Endothelial cell of umbilical vein (primary cell): Measurements from ENCODE around the gene HAGH. TPM values are rescaled to one million over a fixed set of nuclear protein-coding genes. Genes with fewer than 3 reads are reported as not detected.

Experiments
- BruUV-seq: library from RNA; stranded (reverse); fragments of 400-500 nt; replicated peaks from 2 replicates; lab custom pipeline; 2021; lab: Mats Ljungman, UMichigan
- CTCF ChIA-PET: fragments of 300-600, 350-600 bp; sonication (Branson Sonifier 250); formaldehyde crosslinking; loops from one replicate; lab custom pipeline; 2021; ENCODE audit warnings: antibody characterized with exemption, inconsistent platforms; lab: Charles Lee
- POLR2A ChIA-PET: fragments of 300-600, 350-600 bp; sonication (Branson Sonifier 250); formaldehyde crosslinking; loops from one replicate; lab custom pipeline; 2021; ENCODE audit warnings: antibody characterized with exemption, inconsistent platforms; lab: Charles Lee
- DNase-seq: peaks from one replicate; pipeline ENCODE4 v3.0.0-alpha.2; 2011; ENCODE audit warnings: low read depth, low spot score
- FAIRE-seq: peaks from 2 replicates; lab custom pipeline; 2011; peaks lifted over from hg19 to GRCh38; lab: Jason Lieb, UNC
- H2AFZ ChIP-seq: 2 replicates; pipeline ENCODE4 v1.6.0; 2012; ENCODE audit warnings: low read depth, low read length, control low read depth, inconsistent platforms
- H3K27ac ChIP-seq: 2 replicates; pipeline ENCODE4 v1.5.1; 2011; ENCODE audit warnings: low read depth, mild to moderate bottlenecking, control low read depth, low read length, moderate library complexity; ENCODE audit not compliant: insufficient read depth
- H3K27me3 ChIP-seq, 2 experiments: 2 replicates each; pipeline versions ENCODE4 v1.6.0 to v1.6.1; 2011; ENCODE audit warnings: low read length in 2 of 2, mixed read lengths in 1 of 2; ENCODE audit not compliant: control insufficient read depth in 2 of 2, insufficient read depth in 2 of 2
- H3K36me3 ChIP-seq, 2 experiments: 2 replicates in 1 of 2; 3 replicates in 1 of 2; pipeline ENCODE4 v1.5.1; 2011; ENCODE audit warnings: low read length in 2 of 2, mild to moderate bottlenecking in 1 of 2, moderate library complexity in 1 of 2; ENCODE audit not compliant: control insufficient read depth in 2 of 2, insufficient read depth in 2 of 2; ENCODE audit errors: extremely low read depth in 1 of 2
- H3K4me1 ChIP-seq: 3 replicates; pipeline ENCODE4 v1.5.1; 2011; ENCODE audit warnings: mild to moderate bottlenecking, low read length; ENCODE audit not compliant: control insufficient read depth, insufficient read depth; ENCODE audit errors: extremely low read depth
- H3K4me2 ChIP-seq: 2 replicates; pipeline ENCODE4 v1.6.1; 2011; ENCODE audit warnings: low read length, control low read depth, mixed read lengths; ENCODE audit not compliant: insufficient read depth
- H3K4me3 ChIP-seq, 3 experiments: fragments of 200-600 bp in 1 of 3; sonication (generic), shearing (Covaris generic) in 1 of 3; replicated peaks in 1 of 3; 2 replicates each; pipeline ENCODE4 v1.5.1; 2011 to 2016; ENCODE audit warnings: control low read depth in 3 of 3, low read length in 3 of 3, mild to moderate bottlenecking in 2 of 3, inconsistent platforms in 1 of 3, low read depth in 1 of 3, moderate library complexity in 1 of 3; ENCODE audit not compliant: insufficient read depth in 1 of 3
- H3K79me2 ChIP-seq: 2 replicates; pipeline ENCODE4 v1.6.0; 2012; ENCODE audit warnings: low read length, inconsistent platforms; ENCODE audit not compliant: control insufficient read depth, insufficient read depth
- H3K9ac ChIP-seq: replicated peaks from 2 replicates; pipeline ENCODE3; 2011; ENCODE audit warnings: low read length, control low read depth; ENCODE audit not compliant: insufficient read depth; ENCODE audit errors: extremely low read depth
- H3K9me1 ChIP-seq: replicated peaks from 3 replicates; pipeline ENCODE4 v1.6.0; 2011; ENCODE audit warnings: mild to moderate bottlenecking, low read length; ENCODE audit not compliant: control insufficient read depth, insufficient read depth; ENCODE audit errors: extremely low read depth
- H3K9me3 ChIP-seq: replicated peaks from 2 replicates; pipeline ENCODE4 v1.5.1; 2012; ENCODE audit warnings: low read length, inconsistent platforms; ENCODE audit not compliant: control insufficient read depth, insufficient read depth
- H4K20me1 ChIP-seq: replicated peaks from 2 replicates; pipeline ENCODE3; 2011; ENCODE audit warnings: mild to moderate bottlenecking, low read length; ENCODE audit not compliant: control insufficient read depth, insufficient read depth; ENCODE audit errors: extremely low read depth
- EZH2 ChIP-seq: IDR thresholded peaks from 2 replicates; pipeline ENCODE4 v1.6.1; 2012; ENCODE audit warnings: borderline replicate concordance, low read depth, mild to moderate bottlenecking, moderate library complexity, low read length, inconsistent platforms; ENCODE audit not compliant: severe bottlenecking
- JUN ChIP-seq: IDR thresholded peaks from 2 replicates; pipeline ENCODE4 v1.6.1; 2011; ENCODE audit warnings: borderline replicate concordance, low read depth; ENCODE audit not compliant: insufficient read length, insufficient read depth
- MYC ChIP-seq: IDR thresholded peaks from one replicate; pipeline ENCODE4 v1.6.1; 2011; ENCODE audit warnings: mild to moderate bottlenecking, low read depth, low read length
- POLR2AphosphoS5 ChIP-seq: IDR thresholded peaks from 2 replicates; pipeline ENCODE4 v1.6.1; 2012; ENCODE audit warnings: low read depth, mild to moderate bottlenecking, control low read depth, low read length, moderate library complexity; ENCODE audit not compliant: insufficient read depth
- dilution Hi-C: fragments of 300-500 bp; cut with MboI; formaldehyde crosslinking; loops from one replicate; pipeline ENCODE4 v1.15.0; 2019; ENCODE audit warnings: low sequenced_read_pairs; ENCODE audit not compliant: extremely low pct_ligation_motif_present
- intact Hi-C: fragments of 100-400 bp; cut with micrococcal nuclease; formaldehyde crosslinking; loops from one replicate; pipeline ENCODE4 v1.10.0; 2022
- polyA plus RNA-seq, 4 experiments: library from polyadenylated mRNA; depleted of rRNA in 3 of 4; stranded (reverse) in 3 of 4; unstranded in 1 of 4; fragments of >200 nt; gene quantifications; 2 replicates each; pipeline versions ENCODE4 v1.2.1 to v1.2.3, GENCODE V29; 2011 to 2012; ENCODE audit warnings: missing spikeins in 1 of 4
- total RNA-seq: library from RNA; stranded (reverse); gene quantifications from 2 replicates; pipeline ENCODE4 v1.2.3, GENCODE V29; 2021
- TF ChIP-seq, protein P1 (sequence below): IDR thresholded peaks from 2 replicates; pipeline ENCODE4 v1.6.1; 2011; ENCODE audit not compliant: insufficient read depth, insufficient read length

Gene HAGH
- total and polyA plus RNA-seq, 2 donors (not counting 3 experiments of a cell fraction or from before 2014, with no cell fraction given) = 54.3 to 84.2 TPM

DNA sequence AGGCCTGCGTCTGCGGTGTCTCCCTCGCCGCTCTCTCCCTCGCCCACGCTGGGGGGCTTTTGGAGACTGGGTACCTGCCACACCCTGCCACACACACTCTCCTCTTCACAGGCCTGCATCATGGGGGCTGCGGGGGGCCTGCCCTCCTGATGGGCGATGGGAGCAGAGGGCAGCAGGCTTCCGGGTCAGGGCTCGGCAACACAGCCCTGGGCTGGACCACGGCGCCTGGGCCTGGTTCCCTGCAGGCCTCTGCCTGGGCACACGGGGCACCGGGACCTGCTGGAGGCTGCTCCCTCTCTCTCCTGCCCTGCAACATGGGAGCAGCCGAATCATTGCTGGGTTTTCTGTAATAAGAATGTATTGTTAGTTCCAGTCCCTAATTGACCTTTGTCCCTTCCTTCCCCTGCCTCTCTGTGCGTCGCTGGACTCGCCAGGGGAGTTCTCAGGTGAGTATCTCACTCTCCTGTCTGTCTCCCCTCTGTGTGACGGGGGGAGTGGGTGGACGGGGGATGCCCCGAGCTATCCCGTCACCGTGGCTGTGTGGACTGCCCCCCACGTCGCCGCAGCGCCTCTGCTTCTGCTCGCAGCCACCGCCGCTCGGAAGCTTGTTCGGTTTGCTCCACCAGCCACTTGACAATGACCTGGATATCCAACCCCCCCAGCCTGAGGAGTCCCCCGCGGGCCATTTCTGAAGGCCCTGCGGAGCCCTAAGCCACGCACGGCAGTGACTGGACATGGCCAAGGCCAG lies 68.7 kb downstream of the HAGH start:
- intact Hi-C loops (no loop called here), dilution Hi-C loops (no loop called here)
- no peaks in the 10 kb centered on the region for H3K9me3 ChIP-seq
- H2AFZ ChIP-seq = no peak overlapping the region
- no peak overlapping the region for H3K9ac ChIP-seq
- peaks cover 2 to 32% of the 10 kb centered on the region in 2 experiments for H3K36me3 ChIP-seq
- H3K79me2 ChIP-seq = no peaks in the 10 kb centered on the region
- no peak overlapping the region for H3K4me2 ChIP-seq
- no peak overlapping the region for H3K4me3 ChIP-seq
- H4K20me1 ChIP-seq = no peaks in the 10 kb centered on the region
- no peaks in the 10 kb centered on the region for H3K9me1 ChIP-seq
- no TSS peak for BruUV-seq
- FAIRE-seq (no peak), DNase-seq (no peak)
- TF ChIP-seq POLR2AphosphoS5 (no peak), JUN (no peak), MYC (no peak), EZH2 (no peak)
- TF ChIP-seq, protein P1, sequence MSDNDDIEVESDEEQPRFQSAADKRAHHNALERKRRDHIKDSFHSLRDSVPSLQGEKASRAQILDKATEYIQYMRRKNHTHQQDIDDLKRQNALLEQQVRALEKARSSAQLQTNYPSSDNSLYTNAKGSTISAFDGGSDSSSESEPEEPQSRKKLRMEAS = no peak
- ChIA-PET CTCF (no interaction called here), POLR2A (no interaction called here)
- H3K27ac ChIP-seq = no peak overlapping the region
- no peaks in the 10 kb centered on the region for H3K27me3 ChIP-seq
- no peaks in the 10 kb centered on the region for H3K4me1 ChIP-seq

Other genes starting within 250 kb of the HAGH start
- gene IFT140, start 214.8 kb downstream of the HAGH start, total RNA-seq = 16.6 and 18.9 TPM in 2 replicates
- gene IFT140, start 214.8 kb downstream of the HAGH start, polyA plus RNA-seq = 8.8 and 9.5 TPM in 2 replicates
- 28.9 and 30.8 TPM in 2 replicates for gene CRAMP1, start 214.5 kb downstream of the HAGH start, total RNA-seq
- 20.2 and 21.5 TPM in 2 replicates for gene CRAMP1, start 214.5 kb downstream of the HAGH start, polyA plus RNA-seq
- 86.5 and 93.3 TPM in 2 replicates for gene JPT2, start 148.5 kb downstream of the HAGH start, total RNA-seq
- 30.4 and 35.8 TPM in 2 replicates for gene JPT2, start 148.5 kb downstream of the HAGH start, polyA plus RNA-seq
- gene MAPK8IP3, start 120.6 kb downstream of the HAGH start, total RNA-seq = 92.2 and 95.0 TPM in 2 replicates
- 40.7 and 48.6 TPM in 2 replicates for gene MAPK8IP3, start 120.6 kb downstream of the HAGH start, polyA plus RNA-seq
- gene NME3, start 55.3 kb downstream of the HAGH start, total RNA-seq = 32.0 and 38.2 TPM in 2 replicates
- 74.4 and 133 TPM in 2 replicates for gene NME3, start 55.3 kb downstream of the HAGH start, polyA plus RNA-seq
- 15.2 and 21.4 TPM in 2 replicates for gene EME2, start 54.0 kb downstream of the HAGH start, total RNA-seq
- gene EME2, start 54.0 kb downstream of the HAGH start, polyA plus RNA-seq = 9.7 and 11.5 TPM in 2 replicates
- 85.2 and 102 TPM in 2 replicates for gene MRPS34, start 53.7 kb downstream of the HAGH start, total RNA-seq
- 82.1 and 93.8 TPM in 2 replicates for gene MRPS34, start 53.7 kb downstream of the HAGH start, polyA plus RNA-seq
- 39.0 and 40.5 TPM in 2 replicates for gene SPSB3, start 44.3 kb downstream of the HAGH start, total RNA-seq
- 86.2 and 107 TPM in 2 replicates for gene SPSB3, start 44.3 kb downstream of the HAGH start, polyA plus RNA-seq
- gene NUBP2, start 43.9 kb downstream of the HAGH start, total RNA-seq = 55.0 and 58.2 TPM in 2 replicates
- 69.6 and 85.4 TPM in 2 replicates for gene NUBP2, start 43.9 kb downstream of the HAGH start, polyA plus RNA-seq
- not detected in 2 replicates for gene IGFALS, start 33.1 kb downstream of the HAGH start, total RNA-seq
- 0.03 TPM in 1 of 2 replicates, not detected in the other for gene IGFALS, start 33.1 kb downstream of the HAGH start, polyA plus RNA-seq
- 27.9 and 44.8 TPM in 2 replicates for gene FAHD1, start 381 bp upstream of the HAGH start, total RNA-seq
- 69.2 and 85.0 TPM in 2 replicates for gene FAHD1, start 381 bp upstream of the HAGH start, polyA plus RNA-seq
- not detected in 2 replicates for gene MEIOB, start 45.3 kb upstream of the HAGH start, total RNA-seq
- gene MEIOB, start 45.3 kb upstream of the HAGH start, polyA plus RNA-seq = 0.04 TPM in 1 of 2 replicates, not detected in the other
- not detected in 2 replicates for gene HS3ST6, start 91.6 kb upstream of the HAGH start, total RNA-seq
- gene HS3ST6, start 91.6 kb upstream of the HAGH start, polyA plus RNA-seq = not detected in 2 replicates
- gene MSRB1, start 116.4 kb upstream of the HAGH start, total RNA-seq = 20.7 and 25.0 TPM in 2 replicates
- gene MSRB1, start 116.4 kb upstream of the HAGH start, polyA plus RNA-seq = 42.1 and 54.6 TPM in 2 replicates
- gene RPL3L, start 127.9 kb upstream of the HAGH start, total RNA-seq = not detected in 2 replicates
- gene RPL3L, start 127.9 kb upstream of the HAGH start, polyA plus RNA-seq = not detected in 2 replicates
- gene NDUFB10, start 132.7 kb upstream of the HAGH start, total RNA-seq = 124 and 144 TPM in 2 replicates
- 167 and 192 TPM in 2 replicates for gene NDUFB10, start 132.7 kb upstream of the HAGH start, polyA plus RNA-seq
- 2,793 and 3,036 TPM in 2 replicates for gene RPS2, start 138.0 kb upstream of the HAGH start, total RNA-seq
- gene RPS2, start 138.0 kb upstream of the HAGH start, polyA plus RNA-seq = 9,021 and 12,733 TPM in 2 replicates
- not detected in 2 replicates for gene RNF151, start 140.0 kb upstream of the HAGH start, total RNA-seq
- gene RNF151, start 140.0 kb upstream of the HAGH start, polyA plus RNA-seq = not detected in 2 replicates
- 42.2 and 42.3 TPM in 2 replicates for gene TBL3, start 145.2 kb upstream of the HAGH start, total RNA-seq
- 77.1 and 80.6 TPM in 2 replicates for gene TBL3, start 145.2 kb upstream of the HAGH start, polyA plus RNA-seq
- 0.60 TPM in 1 of 2 replicates, not detected in the other for gene NOXO1, start 154.6 kb upstream of the HAGH start, total RNA-seq
- gene NOXO1, start 154.6 kb upstream of the HAGH start, polyA plus RNA-seq = 0.37 and 0.40 TPM in 2 replicates
- gene GFER, start 157.4 kb upstream of the HAGH start, total RNA-seq = 29.9 and 30.5 TPM in 2 replicates
- gene GFER, start 157.4 kb upstream of the HAGH start, polyA plus RNA-seq = 13.7 and 26.0 TPM in 2 replicates
- 0.81 and 0.95 TPM in 2 replicates for gene SYNGR3, start 163.1 kb upstream of the HAGH start, total RNA-seq
- gene SYNGR3, start 163.1 kb upstream of the HAGH start, polyA plus RNA-seq = 1.4 and 2.6 TPM in 2 replicates
- 60.5 and 67.0 TPM in 2 replicates for gene ZNF598, start 183.0 kb upstream of the HAGH start, total RNA-seq
- gene ZNF598, start 183.0 kb upstream of the HAGH start, polyA plus RNA-seq = 43.3 TPM in 2 replicates
- gene NPW, start 193.0 kb upstream of the HAGH start, total RNA-seq = 3.3 and 3.9 TPM in 2 replicates
- gene NPW, start 193.0 kb upstream of the HAGH start, polyA plus RNA-seq = 0.84 and 1.8 TPM in 2 replicates
- 71.2 and 77.7 TPM in 2 replicates for gene NHERF2, start 200.1 kb upstream of the HAGH start, total RNA-seq
- 65.2 and 84.5 TPM in 2 replicates for gene NHERF2, start 200.1 kb upstream of the HAGH start, polyA plus RNA-seq
- 35.3 and 39.8 TPM in 2 replicates for gene NTHL1, start 221.0 kb upstream of the HAGH start, total RNA-seq
- 65.8 and 77.9 TPM in 2 replicates for gene NTHL1, start 221.0 kb upstream of the HAGH start, polyA plus RNA-seq
- 144 TPM in 2 replicates for gene TSC2, start 221.2 kb upstream of the HAGH start, total RNA-seq
- 87.9 and 116 TPM in 2 replicates for gene TSC2, start 221.2 kb upstream of the HAGH start, polyA plus RNA-seq